ENCODE results near the gene TRIM7.

DNA sequence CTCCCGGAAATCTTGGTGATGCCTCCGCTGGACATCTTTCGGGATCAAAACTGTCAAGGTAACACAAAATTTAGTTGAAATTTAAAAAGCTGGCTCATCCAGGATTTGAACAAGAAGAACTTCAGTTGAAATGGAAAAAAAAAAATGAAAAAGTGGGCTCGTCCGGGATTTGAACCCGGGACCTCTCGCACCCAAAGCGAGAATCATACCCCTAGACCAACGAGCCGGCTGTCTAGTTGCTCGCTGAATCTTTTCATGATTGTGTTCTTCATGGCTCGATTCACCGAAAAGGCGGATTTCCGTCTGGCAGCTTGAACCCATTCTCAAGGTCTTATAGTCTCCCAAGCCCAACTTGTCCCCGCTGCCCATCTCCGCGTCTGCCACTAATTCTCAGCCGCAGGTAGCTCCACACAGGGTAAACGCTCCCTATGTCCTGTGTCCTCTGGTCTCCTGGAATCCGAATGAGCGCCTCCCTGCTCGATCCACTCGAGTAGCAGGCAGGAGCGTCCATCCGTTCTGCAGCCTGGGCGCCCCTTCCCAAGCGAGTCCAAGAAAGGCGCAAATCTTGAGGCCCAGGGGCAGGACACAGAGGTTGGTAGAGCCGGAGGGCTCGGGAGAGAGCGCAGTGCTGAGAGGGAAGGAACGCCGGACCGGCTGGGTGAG is 16.2 kb downstream of the TRIM7 start:
- TF ChIP-seq POLR2AphosphoS5 (IDR thresholded peaks at IDR 0.05; ENCODE audit: low read depth, low read length) (no peak), CTCF (IDR thresholded peaks at IDR 0.05 in 2 of 3, conservative IDR thresholded peaks at IDR 0.05 in 1 of 3; ENCODE audit: borderline replicate concordance in 1 of 3, insufficient read depth in 1 of 3, low read depth in 2 of 3, low read length in 2 of 3) (no peak), POLR2A (IDR thresholded peaks at IDR 0.05; ENCODE audit: borderline replicate concordance, extremely low read depth, insufficient read depth, insufficient read length) (no peak), TCF7L2 (IDR thresholded peaks at IDR 0.05; ENCODE audit: borderline replicate concordance, extremely low read depth, insufficient read depth, insufficient read length) (no peak), EZH2 (IDR thresholded peaks at IDR 0.05) (no peak), ZNF274 (IDR thresholded peaks at IDR 0.05; ENCODE audit: low read depth, low read length) (no peak), EGR1 (IDR thresholded peaks at IDR 0.05; ENCODE audit: low read depth) (no peak)

Measured in HCT116 (cell line).